SU-DHL-6 (cell line): Measurements from ENCODE around the gene PDE1A.

Experiments
- EZH2phosphoT487 ChIP-seq: fragments of 200-600 bp; sonication (generic), shearing (Covaris generic); conservative IDR thresholded peaks from 2 replicates; pipeline ENCODE4 v1.6.1; 2018; ENCODE audit warnings: mild to moderate bottlenecking, antibody characterized with exemption, low read length, moderate library complexity, mixed read lengths
- TF ChIP-seq, protein P1 (sequence below): fragments of 200-600 bp; sonication (generic); IDR thresholded peaks from one replicate; pipeline ENCODE4 v1.5.1; 2017; ENCODE audit warnings: antibody characterized with exemption, mild to moderate bottlenecking, low read length, moderate library complexity; ENCODE audit not compliant: insufficient read depth, poor library complexity, severe bottlenecking

DNA sequence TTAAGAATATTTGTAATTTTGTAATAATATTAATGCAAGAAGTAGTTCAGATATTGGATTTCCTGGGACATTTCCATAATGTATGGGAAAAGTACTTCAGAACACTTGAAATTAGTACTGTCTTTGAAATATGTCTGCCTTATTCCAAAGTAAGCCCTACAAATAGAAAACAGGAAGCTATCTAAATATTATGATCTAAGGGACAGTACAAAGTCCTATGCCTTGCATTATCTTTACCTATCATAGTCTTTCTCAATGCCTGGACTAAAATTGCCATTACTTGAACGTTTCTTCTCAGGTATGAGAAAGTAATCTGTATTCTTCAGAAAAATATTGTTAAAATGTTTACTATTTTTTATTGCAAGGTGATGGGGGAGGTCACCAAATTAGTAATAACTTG is 328.2 kb downstream of the PDE1A start:
- TF ChIP-seq, protein P1, sequence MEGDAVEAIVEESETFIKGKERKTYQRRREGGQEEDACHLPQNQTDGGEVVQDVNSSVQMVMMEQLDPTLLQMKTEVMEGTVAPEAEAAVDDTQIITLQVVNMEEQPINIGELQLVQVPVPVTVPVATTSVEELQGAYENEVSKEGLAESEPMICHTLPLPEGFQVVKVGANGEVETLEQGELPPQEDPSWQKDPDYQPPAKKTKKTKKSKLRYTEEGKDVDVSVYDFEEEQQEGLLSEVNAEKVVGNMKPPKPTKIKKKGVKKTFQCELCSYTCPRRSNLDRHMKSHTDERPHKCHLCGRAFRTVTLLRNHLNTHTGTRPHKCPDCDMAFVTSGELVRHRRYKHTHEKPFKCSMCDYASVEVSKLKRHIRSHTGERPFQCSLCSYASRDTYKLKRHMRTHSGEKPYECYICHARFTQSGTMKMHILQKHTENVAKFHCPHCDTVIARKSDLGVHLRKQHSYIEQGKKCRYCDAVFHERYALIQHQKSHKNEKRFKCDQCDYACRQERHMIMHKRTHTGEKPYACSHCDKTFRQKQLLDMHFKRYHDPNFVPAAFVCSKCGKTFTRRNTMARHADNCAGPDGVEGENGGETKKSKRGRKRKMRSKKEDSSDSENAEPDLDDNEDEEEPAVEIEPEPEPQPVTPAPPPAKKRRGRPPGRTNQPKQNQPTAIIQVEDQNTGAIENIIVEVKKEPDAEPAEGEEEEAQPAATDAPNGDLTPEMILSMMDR = no peak
- no peak for TF ChIP-seq EZH2phosphoT487
